Osteocyte (in vitro differentiated cells): Measurements from ENCODE around the gene ARHGEF26. TPM values are rescaled to one million over a fixed set of nuclear protein-coding genes. Genes with fewer than 3 reads are reported as not detected.

Source experiments
- DNase-seq: peaks from one replicate; pipeline ENCODE4 v3.0.0; 2021; ENCODE audit warnings: mixed read lengths; ENCODE audit not compliant: unreplicated experiment; ENCODE audit errors: extremely low spot score
- H3K27ac Mint-ChIP-seq: one replicate; pipeline ENCODE4 v1.8.0; 2021; ENCODE audit warnings: mild to moderate bottlenecking, mixed read lengths; ENCODE audit not compliant: unreplicated experiment
- H3K27me3 Mint-ChIP-seq: one replicate; pipeline ENCODE4 v1.8.0; 2021; ENCODE audit warnings: mixed read lengths; ENCODE audit not compliant: unreplicated experiment
- H3K36me3 Mint-ChIP-seq: one replicate; pipeline ENCODE4 v1.8.0; 2021; ENCODE audit warnings: mixed read lengths; ENCODE audit not compliant: unreplicated experiment
- H3K4me1 Mint-ChIP-seq: one replicate; pipeline ENCODE4 v1.8.0; 2021; ENCODE audit warnings: mixed read lengths; ENCODE audit not compliant: unreplicated experiment
- H3K4me3 Mint-ChIP-seq: one replicate; pipeline ENCODE4 v1.8.0; 2021; ENCODE audit warnings: mild to moderate bottlenecking, moderate library complexity, mixed read lengths; ENCODE audit not compliant: unreplicated experiment
- H3K9me3 Mint-ChIP-seq: one replicate; pipeline ENCODE4 v1.8.0; 2021; ENCODE audit warnings: mixed read lengths; ENCODE audit not compliant: unreplicated experiment
- total RNA-seq: library from RNA; stranded (reverse); gene quantifications from 2 replicates; pipeline ENCODE4 v1.2.1, GENCODE V29; 2021
- TF ChIP-seq, protein P1 (sequence below): fragments of 200-600 bp; sonication (generic); IDR thresholded peaks from 2 replicates; pipeline ENCODE4 v1.5.0; 2021; ENCODE audit warnings: antibody characterized with exemption, mild to moderate bottlenecking, moderate library complexity

The ARHGEF26 gene
- total RNA-seq, 1 donor from 2014 or later = 5.4 TPM

DNA sequence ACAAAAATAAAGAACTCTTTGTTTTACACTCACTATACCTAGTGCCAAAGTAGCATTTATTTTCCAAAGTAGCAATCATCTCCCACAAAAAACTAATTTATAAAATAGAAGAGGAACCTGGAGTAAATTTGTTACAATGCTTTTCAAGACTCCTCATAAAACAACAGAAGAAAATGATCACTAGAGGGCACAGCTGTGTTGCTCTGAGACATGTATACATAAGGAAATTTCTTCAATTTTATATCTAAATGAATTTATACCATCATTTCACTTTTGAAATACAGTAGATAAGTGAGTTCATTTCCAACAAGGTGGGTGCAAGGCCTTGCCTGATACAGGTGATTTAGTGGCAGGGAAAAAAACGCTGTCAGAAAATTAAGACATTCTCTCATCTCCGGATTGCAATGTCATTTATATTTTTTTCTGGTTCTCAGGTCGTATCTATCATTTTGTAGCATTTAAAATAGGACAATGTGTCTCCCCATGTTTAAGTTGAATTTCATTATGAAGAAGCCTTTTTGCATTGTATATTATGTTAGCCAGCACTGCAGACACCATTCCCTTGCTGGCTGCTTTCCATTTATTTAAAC is 25.3 kb upstream of the ARHGEF26 start:
- Mint-ChIP-seq H3K36me3 (no peaks in the 10 kb centered on the region), H3K27ac (no peak overlapping the region), H3K9me3 (no peaks in the 10 kb centered on the region), H3K27me3 (no peaks in the 10 kb centered on the region), H3K4me1 (no peaks in the 10 kb centered on the region), H3K4me3 (no peak overlapping the region)
- TF ChIP-seq, protein P1, sequence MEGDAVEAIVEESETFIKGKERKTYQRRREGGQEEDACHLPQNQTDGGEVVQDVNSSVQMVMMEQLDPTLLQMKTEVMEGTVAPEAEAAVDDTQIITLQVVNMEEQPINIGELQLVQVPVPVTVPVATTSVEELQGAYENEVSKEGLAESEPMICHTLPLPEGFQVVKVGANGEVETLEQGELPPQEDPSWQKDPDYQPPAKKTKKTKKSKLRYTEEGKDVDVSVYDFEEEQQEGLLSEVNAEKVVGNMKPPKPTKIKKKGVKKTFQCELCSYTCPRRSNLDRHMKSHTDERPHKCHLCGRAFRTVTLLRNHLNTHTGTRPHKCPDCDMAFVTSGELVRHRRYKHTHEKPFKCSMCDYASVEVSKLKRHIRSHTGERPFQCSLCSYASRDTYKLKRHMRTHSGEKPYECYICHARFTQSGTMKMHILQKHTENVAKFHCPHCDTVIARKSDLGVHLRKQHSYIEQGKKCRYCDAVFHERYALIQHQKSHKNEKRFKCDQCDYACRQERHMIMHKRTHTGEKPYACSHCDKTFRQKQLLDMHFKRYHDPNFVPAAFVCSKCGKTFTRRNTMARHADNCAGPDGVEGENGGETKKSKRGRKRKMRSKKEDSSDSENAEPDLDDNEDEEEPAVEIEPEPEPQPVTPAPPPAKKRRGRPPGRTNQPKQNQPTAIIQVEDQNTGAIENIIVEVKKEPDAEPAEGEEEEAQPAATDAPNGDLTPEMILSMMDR = peak; percentile 70
- no peak for DNase-seq

DNA sequence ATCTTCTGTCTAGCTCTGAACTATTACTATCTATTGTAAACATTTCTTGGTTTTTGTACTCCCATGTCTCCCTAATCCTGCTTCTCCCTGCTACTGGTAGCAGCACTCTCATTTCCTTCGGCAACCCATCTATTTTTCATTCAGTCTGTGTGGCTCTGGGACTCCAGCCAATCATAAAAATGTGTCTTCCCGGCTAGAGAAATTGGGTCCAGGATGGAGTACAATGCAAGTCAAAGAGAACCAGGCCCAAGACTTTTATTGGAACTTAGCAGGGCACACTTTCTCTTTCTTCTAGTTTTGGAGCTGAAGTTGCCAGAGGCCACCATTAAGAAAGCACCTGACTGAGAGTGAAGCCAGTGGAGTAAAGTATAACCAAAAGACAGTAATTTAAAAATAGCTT is 22.8 kb upstream of the ARHGEF26 start:
- Mint-ChIP-seq H3K9me3 (no peaks in the 10 kb centered on the region), H3K36me3 (no peaks in the 10 kb centered on the region), H3K27ac (no peak overlapping the region), H3K4me1 (no peaks in the 10 kb centered on the region), H3K4me3 (no peak overlapping the region), H3K27me3 (no peaks in the 10 kb centered on the region)
- DNase-seq = no peak
- TF ChIP-seq, protein P1 = no peak

DNA sequence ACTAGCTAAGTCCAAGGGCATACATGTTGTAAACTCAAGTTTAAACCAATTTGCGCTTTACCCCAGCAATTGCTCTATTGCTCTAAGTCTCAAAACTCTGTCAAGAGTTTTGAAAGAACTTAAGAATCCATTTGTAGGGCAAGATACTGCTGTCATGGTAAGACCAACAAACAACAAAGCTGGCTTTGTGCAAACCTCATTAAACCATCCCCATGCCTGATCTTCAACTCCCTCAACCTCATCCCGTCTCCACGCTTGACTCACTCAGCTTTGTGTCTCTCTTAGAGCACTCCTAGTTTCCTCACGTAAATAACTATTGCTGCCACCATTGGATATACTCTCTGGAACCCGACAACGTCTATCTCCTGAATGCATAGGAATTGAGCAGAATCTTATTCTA is 20.6 kb upstream of the ARHGEF26 start:
- H3K36me3 Mint-ChIP-seq = no peaks in the 10 kb centered on the region
- no peak overlapping the region for H3K27ac Mint-ChIP-seq
- H3K4me1 Mint-ChIP-seq = no peaks in the 10 kb centered on the region
- H3K9me3 Mint-ChIP-seq = no peaks in the 10 kb centered on the region
- no peak overlapping the region for H3K4me3 Mint-ChIP-seq
- TF ChIP-seq, protein P1 = no peak
- no peak for DNase-seq
- no peaks in the 10 kb centered on the region for H3K27me3 Mint-ChIP-seq

DNA sequence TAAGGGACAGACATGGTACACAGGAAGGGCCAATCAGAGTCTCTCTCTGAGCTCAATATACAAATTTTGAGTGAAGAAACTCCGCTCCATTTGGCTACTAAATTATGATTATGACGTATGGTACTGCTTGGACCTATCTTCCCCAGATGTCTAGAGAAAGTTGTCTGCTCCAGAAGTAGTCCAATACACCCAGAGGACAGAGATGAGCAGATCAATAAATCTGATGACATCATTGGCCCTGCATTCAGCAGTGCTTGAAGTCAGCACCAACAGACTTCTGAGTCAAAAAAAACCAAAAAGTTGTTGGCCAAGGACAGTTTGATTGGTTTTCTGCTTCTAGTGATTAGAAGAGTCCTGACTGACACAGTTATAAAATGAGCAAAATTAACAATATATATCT is 19.9 kb upstream of the ARHGEF26 start:
- no peak for DNase-seq
- H3K27ac Mint-ChIP-seq = no peak overlapping the region
- TF ChIP-seq, protein P1 = no peak
- no peak overlapping the region for H3K4me3 Mint-ChIP-seq
- no peaks in the 10 kb centered on the region for H3K36me3 Mint-ChIP-seq
- H3K9me3 Mint-ChIP-seq = no peaks in the 10 kb centered on the region
- no peaks in the 10 kb centered on the region for H3K27me3 Mint-ChIP-seq
- H3K4me1 Mint-ChIP-seq = no peaks in the 10 kb centered on the region

DNA sequence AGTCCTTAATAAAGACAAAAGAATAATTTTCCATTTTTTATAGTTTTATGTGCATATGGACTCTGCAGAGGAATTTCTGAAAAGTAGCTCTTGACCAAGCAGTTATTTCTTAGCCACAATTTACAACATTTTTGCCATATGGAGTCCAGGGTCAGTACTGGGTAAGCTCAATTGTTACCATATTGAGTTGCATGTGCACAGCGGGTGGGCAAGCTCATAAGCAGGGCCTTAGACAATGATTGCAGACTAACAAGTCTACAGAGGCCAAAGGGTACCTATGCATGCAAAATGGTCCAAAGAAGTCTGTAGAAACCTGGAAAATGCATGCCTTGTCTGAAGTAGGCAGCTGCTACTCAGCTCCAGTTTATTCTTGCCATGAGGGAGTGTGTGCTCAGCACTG is 19.0 kb upstream of the ARHGEF26 start:
- no peak for DNase-seq
- Mint-ChIP-seq H3K9me3 (no peaks in the 10 kb centered on the region), H3K4me3 (no peak overlapping the region), H3K27me3 (no peaks in the 10 kb centered on the region), H3K4me1 (no peaks in the 10 kb centered on the region), H3K36me3 (no peaks in the 10 kb centered on the region), H3K27ac (no peak overlapping the region)
- TF ChIP-seq, protein P1 = no peak
